CD14-positive monocyte (primary cell): ENCODE measurements around the gene IL6ST. TPM values are rescaled to one million over a fixed set of nuclear protein-coding genes. Genes with fewer than 3 reads are reported as not detected.

ENCODE experiments used
- DNase-seq, 3 donors: peaks; one replicate each; pipeline ENCODE4 v3.0.0-alpha.2; 2011 to 2022
- H2AFZ ChIP-seq: 2 replicates; pipeline ENCODE4 v1.6.0; 2012; ENCODE audit warnings: mild to moderate bottlenecking, low read depth, low read length, inconsistent platforms; ENCODE audit not compliant: insufficient read depth, poor library complexity, severe bottlenecking
- H3K27ac ChIP-seq, 2 donors: 1 replicate in 1 of 2; 2 replicates in 1 of 2; pipeline ENCODE4 v1.5.1; 2012 to 2013; ENCODE audit warnings: low read length in 2 of 2, control low read depth in 1 of 2, inconsistent platforms in 1 of 2, low read depth in 1 of 2, mild to moderate bottlenecking in 1 of 2
- H3K27me3 ChIP-seq, 2 donors: one replicate each; pipeline versions ENCODE4 v1.6.0 to v1.6.1; 2011 to 2013; ENCODE audit warnings: low read length in 2 of 2; ENCODE audit not compliant: control insufficient read depth in 2 of 2, insufficient read depth in 2 of 2
- H3K36me3 ChIP-seq, 2 donors: replicated peaks in 1 of 2; 1 replicate in 1 of 2; 2 replicates in 1 of 2; pipeline versions ENCODE4 v1.5.1 to v1.6.1; 2012 to 2013; ENCODE audit warnings: low read length in 2 of 2, control low read depth in 1 of 2, inconsistent platforms in 1 of 2, mild to moderate bottlenecking in 1 of 2; ENCODE audit not compliant: insufficient read depth in 2 of 2, control insufficient read depth in 1 of 2
- H3K4me1 ChIP-seq, 2 donors: 1 replicate in 1 of 2; 2 replicates in 1 of 2; pipeline versions ENCODE4 v1.5.1 to v1.6.1; 2012 to 2013; ENCODE audit warnings: low read length in 2 of 2, control low read depth in 1 of 2, inconsistent platforms in 1 of 2, mild to moderate bottlenecking in 1 of 2, moderate library complexity in 1 of 2; ENCODE audit not compliant: insufficient read depth in 2 of 2, control insufficient read depth in 1 of 2
- H3K4me2 ChIP-seq: replicated peaks from 2 replicates; pipeline ENCODE3; 2012; ENCODE audit warnings: low read length, moderate library complexity, mild to moderate bottlenecking; ENCODE audit not compliant: poor library complexity, severe bottlenecking; ENCODE audit errors: extremely low read depth
- H3K4me3 ChIP-seq, 3 experiments: fragments of 200-600 bp in 1 of 3; sonication (generic) in 1 of 3; replicated peaks in 1 of 3; 1 replicate in 2 of 3; 2 replicates in 1 of 3; pipeline ENCODE4 v1.5.1; 2011 to 2013; ENCODE audit warnings: low read length in 3 of 3, mild to moderate bottlenecking in 3 of 3, control low read depth in 2 of 3, low read depth in 2 of 3, inconsistent platforms in 1 of 3, moderate library complexity in 1 of 3
- H3K79me2 ChIP-seq: 2 replicates; pipeline ENCODE4 v1.6.0; 2012; ENCODE audit warnings: mild to moderate bottlenecking, control low read depth, inconsistent platforms, low read length, moderate library complexity; ENCODE audit not compliant: insufficient read depth
- H3K9ac ChIP-seq: 2 replicates; pipeline ENCODE4 v1.6.0; 2017; ENCODE audit warnings: low read length, mild to moderate bottlenecking; ENCODE audit not compliant: insufficient read depth, poor library complexity, severe bottlenecking
- H3K9me3 ChIP-seq, 2 donors: replicated peaks in 1 of 2; 1 replicate in 1 of 2; 2 replicates in 1 of 2; pipeline versions ENCODE4 v1.5.1 to v1.6.1; 2012 to 2013; ENCODE audit warnings: low read length in 2 of 2, control low read depth in 1 of 2; ENCODE audit not compliant: control insufficient read depth in 1 of 2, insufficient read depth in 1 of 2
- H4K20me1 ChIP-seq: 2 replicates; pipeline ENCODE4 v1.6.0; 2012; ENCODE audit warnings: mild to moderate bottlenecking, low read length, control low read depth, moderate library complexity; ENCODE audit not compliant: insufficient read depth
- H3K27ac Mint-ChIP-seq, 7 donors: one replicate each; pipeline ENCODE4 v1.8.0; 2020; ENCODE audit warnings: mild to moderate bottlenecking in 7 of 7, mixed read lengths in 7 of 7, moderate library complexity in 6 of 7, inconsistent platforms in 2 of 7
- H3K27me3 Mint-ChIP-seq, 3 donors: one replicate each; pipeline ENCODE4 v1.8.0; 2021 to 2022; ENCODE audit warnings: low read depth in 3 of 3, mild to moderate bottlenecking in 3 of 3, mixed read lengths in 3 of 3, moderate library complexity in 3 of 3, inconsistent platforms in 1 of 3
- H3K36me3 Mint-ChIP-seq, 2 donors: one replicate each; pipeline ENCODE4 v1.8.0; 2020; ENCODE audit warnings: mixed read lengths in 2 of 2, inconsistent platforms in 1 of 2, mild to moderate bottlenecking in 1 of 2
- H3K4me1 Mint-ChIP-seq: one replicate; pipeline ENCODE4 v1.8.0; 2020; ENCODE audit warnings: mild to moderate bottlenecking, mixed read lengths
- H3K4me3 Mint-ChIP-seq, 2 donors: one replicate each; pipeline ENCODE4 v1.8.0; 2020; ENCODE audit warnings: mild to moderate bottlenecking in 2 of 2, mixed read lengths in 2 of 2, moderate library complexity in 1 of 2
- H3K9me3 Mint-ChIP-seq, 7 donors: one replicate each; pipeline ENCODE4 v1.8.0; 2020 to 2022; ENCODE audit warnings: mixed read lengths in 7 of 7, mild to moderate bottlenecking in 6 of 7, moderate library complexity in 6 of 7, inconsistent platforms in 2 of 7
- WGBS: methylation state at CpG from one replicate; pipeline ENCODE4 v1.1.5; 2013; ENCODE audit warnings: missing lambda C conversion rate; ENCODE audit not compliant: insufficient coverage; 5-methylcytosine and 5-hydroxymethylcytosine counted together
- intact Hi-C, 2 donors: fragments of 100-400 bp; cut with micrococcal nuclease; formaldehyde crosslinking; loops; one replicate each; pipeline versions ENCODE4 v1.15.0 to v1.15.1; 2023
- polyA plus RNA-seq, 3 donors: library from polyadenylated mRNA; depleted of rRNA in 1 of 3; unstranded in 2 of 3; stranded (reverse) in 1 of 3; fragments of 300-500 nt in 2 of 3; fragments of >200 nt in 1 of 3; fragmentation: Illumina TruSeq in 2 of 3; gene quantifications; 1 replicate in 2 of 3; 2 replicates in 1 of 3; pipeline ENCODE4 v1.2.3, GENCODE V29; 2012 to 2021
- TF ChIP-seq, protein P1 (sequence below): fragments of 200-600 bp; IDR thresholded peaks from one replicate; pipeline ENCODE4 v1.8.0; 2022; ENCODE audit warnings: antibody characterized with exemption, mild to moderate bottlenecking

The IL6ST gene
- polyA plus RNA-seq, 3 donors = 22.1 to 28.7 (median 25.7) TPM

GRCh38 chr5:55932700-55933099 lies 62.1 kb downstream of the IL6ST start:
- Histone ChIP-seq H3K4me1 (no peaks in the 10 kb centered on the region), H3K27me3 (no peaks in the 10 kb centered on the region), H3K27ac (no peak overlapping the region), H4K20me1 (no peaks in the 10 kb centered on the region), H3K4me3 (no peak overlapping the region), H2AFZ (no peak overlapping the region), H3K9ac (no peak overlapping the region), H3K9me3 (no peaks in the 10 kb centered on the region), H3K36me3 (peaks cover 3 to 21% of the 10 kb centered on the region in 2 donors), H3K79me2 (no peaks in the 10 kb centered on the region), H3K4me2 (no peak overlapping the region)
- H3K4me1 Mint-ChIP-seq = no peaks in the 10 kb centered on the region
- H3K4me3 Mint-ChIP-seq = no peak overlapping the region
- no peak for DNase-seq
- peaks cover 0 to 2% (median 0%) of the 10 kb centered on the region in 7 donors for H3K9me3 Mint-ChIP-seq
- WGBS = 100% methylated on average over 2 of the region's 4 CpGs
- H3K27me3 Mint-ChIP-seq = peaks cover 0 to 5% (median 5%) of the 10 kb centered on the region in 3 donors
- TF ChIP-seq, protein P1, sequence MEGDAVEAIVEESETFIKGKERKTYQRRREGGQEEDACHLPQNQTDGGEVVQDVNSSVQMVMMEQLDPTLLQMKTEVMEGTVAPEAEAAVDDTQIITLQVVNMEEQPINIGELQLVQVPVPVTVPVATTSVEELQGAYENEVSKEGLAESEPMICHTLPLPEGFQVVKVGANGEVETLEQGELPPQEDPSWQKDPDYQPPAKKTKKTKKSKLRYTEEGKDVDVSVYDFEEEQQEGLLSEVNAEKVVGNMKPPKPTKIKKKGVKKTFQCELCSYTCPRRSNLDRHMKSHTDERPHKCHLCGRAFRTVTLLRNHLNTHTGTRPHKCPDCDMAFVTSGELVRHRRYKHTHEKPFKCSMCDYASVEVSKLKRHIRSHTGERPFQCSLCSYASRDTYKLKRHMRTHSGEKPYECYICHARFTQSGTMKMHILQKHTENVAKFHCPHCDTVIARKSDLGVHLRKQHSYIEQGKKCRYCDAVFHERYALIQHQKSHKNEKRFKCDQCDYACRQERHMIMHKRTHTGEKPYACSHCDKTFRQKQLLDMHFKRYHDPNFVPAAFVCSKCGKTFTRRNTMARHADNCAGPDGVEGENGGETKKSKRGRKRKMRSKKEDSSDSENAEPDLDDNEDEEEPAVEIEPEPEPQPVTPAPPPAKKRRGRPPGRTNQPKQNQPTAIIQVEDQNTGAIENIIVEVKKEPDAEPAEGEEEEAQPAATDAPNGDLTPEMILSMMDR = no peak
- peak overlapping the region in 1 of 7 donors; percentile 62 for H3K27ac Mint-ChIP-seq
- H3K36me3 Mint-ChIP-seq = peaks cover 11 to 16% of the 10 kb centered on the region in 2 donors
- intact Hi-C loops = loop anchor here in 1 of 2 donors (10.0 kb wide), 3 partner anchors 272 to 1292 kb away; no protein-coding TSS in a partner anchor

- no peak overlapping the region for H3K4me2 ChIP-seq
Measured at GRCh38 chr5:55929020-55929799, 65.6 kb downstream of the IL6ST start.

More at GRCh38 chr5:55929020-55929799, 65.6 kb downstream of the IL6ST start:
- H4K20me1 ChIP-seq = no peaks in the 10 kb centered on the region
- 87% methylated on average over 6 of the region's 12 CpGs for WGBS
- no peaks in the 10 kb centered on the region for H3K36me3 ChIP-seq
- Mint-ChIP-seq H3K27me3 (peaks cover 0 to 10% (median 5%) of the 10 kb centered on the region in 3 donors), H3K4me3 (no peak overlapping the region), H3K36me3 (no peaks in the 10 kb centered on the region), H3K4me1 (no peaks in the 10 kb centered on the region), H3K9me3 (peaks cover 0 to 2% (median 0%) of the 10 kb centered on the region in 7 donors), H3K27ac (no peak overlapping the region)
- H3K4me3 ChIP-seq = no peak overlapping the region
- no peak overlapping the region for H2AFZ ChIP-seq
- no peak overlapping the region for H3K9ac ChIP-seq
- H3K79me2 ChIP-seq = no peaks in the 10 kb centered on the region
- TF ChIP-seq, protein P1 = no peak
- no peaks in the 10 kb centered on the region for H3K4me1 ChIP-seq
- H3K27me3 ChIP-seq = no peaks in the 10 kb centered on the region
- H3K27ac ChIP-seq = no peak overlapping the region
- DNase-seq = no peak
- no peaks in the 10 kb centered on the region for H3K9me3 ChIP-seq
- intact Hi-C loops = no loop called here
